Activated CD8-positive, alpha-beta T cell treated with anti-CD3 and anti-CD28 coated beads for 36 hours (primary cell): ENCODE results near the gene LMAN1. TPM values are rescaled to one million over a fixed set of nuclear protein-coding genes. Genes with fewer than 3 reads are reported as not detected.

ENCODE experiments used
- ATAC-seq: fragments of 200-7000 bp; cut with Tn5 transposase; one replicate; pipeline ENCODE4 v1.10.0; 2021; ENCODE audit warnings: mild to moderate bottlenecking, moderate library complexity
- CTCF ChIA-PET: fragments of 350-600 bp; sonication (Branson Sonifier 250); formaldehyde crosslinking; loops from one replicate; lab custom pipeline; 2021; ENCODE audit warnings: antibody characterized with exemption; lab: Charles Lee
- POLR2A ChIA-PET: fragments of 350-600 bp; sonication (Branson Sonifier 250); formaldehyde crosslinking; loops from one replicate; lab custom pipeline; 2021; ENCODE audit warnings: antibody characterized with exemption; lab: Charles Lee
- DNase-seq: peaks from one replicate; pipeline ENCODE4 v3.0.0-alpha.2; 2020
- H3K27ac Mint-ChIP-seq: one replicate; pipeline ENCODE4 v1.8.0; 2021; ENCODE audit warnings: mild to moderate bottlenecking, mixed read lengths
- H3K27me3 Mint-ChIP-seq: one replicate; pipeline ENCODE4 v1.8.0; 2021; ENCODE audit warnings: mixed read lengths
- H3K36me3 Mint-ChIP-seq: one replicate; pipeline ENCODE4 v1.8.0; 2021; ENCODE audit warnings: low read depth, mixed read lengths
- H3K4me1 Mint-ChIP-seq: one replicate; pipeline ENCODE4 v1.8.0; 2021; ENCODE audit warnings: low read depth, mixed read lengths
- H3K4me3 Mint-ChIP-seq: one replicate; pipeline ENCODE4 v1.8.0; 2021; ENCODE audit warnings: mild to moderate bottlenecking, moderate library complexity, mixed read lengths
- H3K9me3 Mint-ChIP-seq: one replicate; pipeline ENCODE4 v1.8.0; 2021; ENCODE audit warnings: mixed read lengths
- CTCF ChIP-seq: fragments of 200-600 bp; IDR thresholded peaks from one replicate; pipeline ENCODE4 v1.8.0; 2022; ENCODE audit warnings: antibody characterized with exemption, mild to moderate bottlenecking
- intact Hi-C: fragments of 100-400 bp; cut with micrococcal nuclease; formaldehyde crosslinking; loops from one replicate; pipeline ENCODE4 v1.10.0; 2022
- total RNA-seq, 2 experiments: library from RNA; stranded (reverse); gene quantifications; one replicate each; pipeline ENCODE4 v1.2.3, GENCODE V29; 2021

The LMAN1 gene
- total RNA-seq, 2 experiments from 2014 or later = 126 to 140 TPM

- intact Hi-C loops = no loop called here
- peaks cover 53% of the 10 kb centered on the region for H3K27me3 Mint-ChIP-seq
- ChIA-PET POLR2A (interaction anchor here (1.0 kb wide), 1 partner anchor 67 kb away, joined by 3 read pairs; no protein-coding TSS in a partner anchor), CTCF (interaction anchor here (1.3 kb wide), 1 partner anchor 30 kb away, joined by 3 read pairs; no protein-coding TSS in a partner anchor)
- no peak overlapping the region for H3K27ac Mint-ChIP-seq
- H3K4me1 Mint-ChIP-seq = peaks cover 3% of the 10 kb centered on the region
- no peaks in the 10 kb centered on the region for H3K36me3 Mint-ChIP-seq
- H3K4me3 Mint-ChIP-seq = no peak overlapping the region
- TF ChIP-seq CTCF = no peak
- DNase-seq (no peak), ATAC-seq (no peak)
- H3K9me3 Mint-ChIP-seq = no peaks in the 10 kb centered on the region
These were observed 80.3 kb downstream of the LMAN1 start for GRCh38 chr18:59278793-59279192.

Other genes starting within 250 kb of the LMAN1 start
- gene SEC11C, start 219.4 kb downstream of the LMAN1 start, total RNA-seq = 10 to 100 TPM; 45.7 to 48.8 TPM
- not detected for gene GRP, start 139.1 kb downstream of the LMAN1 start, total RNA-seq
- gene RAX, start 85.8 kb downstream of the LMAN1 start, total RNA-seq = not detected
- gene CPLX4, start 40.6 kb downstream of the LMAN1 start, total RNA-seq = not detected